Smooth muscle cell (in vitro differentiated cells): ENCODE data around the gene SKIDA1. TPM values are rescaled to one million over a fixed set of nuclear protein-coding genes. Genes with fewer than 3 reads are reported as not detected.

Experiments
- DNase-seq: peaks from one replicate; lab custom pipeline; 2025; ENCODE audit not compliant: unreplicated experiment; lab: John Stamatoyannopoulos, UW
- H2AFZ ChIP-seq: fragments of 200-600 bp; sonication (generic); 2 replicates; pipeline ENCODE4 v1.6.0; 2016; ENCODE audit warnings: antibody characterized with exemption, low read depth, mild to moderate bottlenecking
- H3F3A ChIP-seq: fragments of 200-600 bp; sonication (generic); 2 replicates; pipeline ENCODE4 v1.6.0; 2017; ENCODE audit warnings: antibody characterized with exemption, low read depth
- H3K27ac ChIP-seq: fragments of 200-600 bp; sonication (generic); 2 replicates; pipeline ENCODE4 v1.5.1; 2016; ENCODE audit warnings: low read depth, mild to moderate bottlenecking
- H3K27me3 ChIP-seq: fragments of 200-600 bp; sonication (generic); 2 replicates; pipeline ENCODE4 v1.6.1; 2016; ENCODE audit warnings: low read depth, mild to moderate bottlenecking
- H3K36me3 ChIP-seq: fragments of 200-600 bp; sonication (generic); 2 replicates; pipeline ENCODE4 v1.5.1; 2016; ENCODE audit warnings: low read depth
- H3K4me1 ChIP-seq: fragments of 200-600 bp; sonication (generic); 2 replicates; pipeline ENCODE4 v1.5.1; 2016; ENCODE audit warnings: low read depth
- H3K4me2 ChIP-seq: fragments of 200-600 bp; sonication (generic); 2 replicates; pipeline ENCODE4 v1.6.0; 2016; ENCODE audit warnings: mild to moderate bottlenecking
- H3K4me3 ChIP-seq: fragments of 200-600 bp; sonication (generic); 2 replicates; pipeline ENCODE4 v1.5.1; 2016; ENCODE audit warnings: mild to moderate bottlenecking
- H3K79me2 ChIP-seq: fragments of 200-600 bp; sonication (generic); 2 replicates; pipeline ENCODE4 v1.6.0; 2016; ENCODE audit warnings: low read depth, mild to moderate bottlenecking
- H3K9ac ChIP-seq: fragments of 200-600 bp; sonication (generic); 2 replicates; pipeline ENCODE4 v1.6.0; 2016; ENCODE audit warnings: low read depth
- H3K9me3 ChIP-seq: fragments of 200-600 bp; sonication (generic); replicated peaks from 2 replicates; pipeline ENCODE4 v1.5.1; 2016; ENCODE audit warnings: low read depth
- H4K20me1 ChIP-seq: fragments of 200-600 bp; sonication (generic); 2 replicates; pipeline ENCODE4 v1.6.0; 2016; ENCODE audit warnings: low read depth
- CTCF ChIP-seq: fragments of 200-600 bp; sonication (generic); IDR thresholded peaks from 2 replicates; pipeline ENCODE4 v1.5.1; 2017; ENCODE audit warnings: borderline replicate concordance, mild to moderate bottlenecking, antibody characterized with exemption; ENCODE audit not compliant: insufficient read depth, poor library complexity, severe bottlenecking
- WGBS: methylation state at CpG from one replicate; pipeline ENCODE4 v1.1.7; 2016; ENCODE audit warnings: low lambda C conversion rate; 5-methylcytosine and 5-hydroxymethylcytosine counted together
- polyA plus RNA-seq: library from polyadenylated mRNA; unstranded; fragments of >200 nt; fragmentation: Nextera tagmentation; extraction: Ambion mirVana; gene quantifications from 2 replicates; pipeline ENCODE4 v1.2.1, GENCODE V29; 2016
- total RNA-seq: library from RNA; depleted of rRNA; stranded (reverse); fragments of >200 nt; gene quantifications from 2 replicates; pipeline ENCODE4 v1.2.3, GENCODE V29; 2014

SKIDA1 gene
- total and polyA plus RNA-seq, 2 experiments from 2014 or later = 0.53 to 1.8 TPM

DNA sequence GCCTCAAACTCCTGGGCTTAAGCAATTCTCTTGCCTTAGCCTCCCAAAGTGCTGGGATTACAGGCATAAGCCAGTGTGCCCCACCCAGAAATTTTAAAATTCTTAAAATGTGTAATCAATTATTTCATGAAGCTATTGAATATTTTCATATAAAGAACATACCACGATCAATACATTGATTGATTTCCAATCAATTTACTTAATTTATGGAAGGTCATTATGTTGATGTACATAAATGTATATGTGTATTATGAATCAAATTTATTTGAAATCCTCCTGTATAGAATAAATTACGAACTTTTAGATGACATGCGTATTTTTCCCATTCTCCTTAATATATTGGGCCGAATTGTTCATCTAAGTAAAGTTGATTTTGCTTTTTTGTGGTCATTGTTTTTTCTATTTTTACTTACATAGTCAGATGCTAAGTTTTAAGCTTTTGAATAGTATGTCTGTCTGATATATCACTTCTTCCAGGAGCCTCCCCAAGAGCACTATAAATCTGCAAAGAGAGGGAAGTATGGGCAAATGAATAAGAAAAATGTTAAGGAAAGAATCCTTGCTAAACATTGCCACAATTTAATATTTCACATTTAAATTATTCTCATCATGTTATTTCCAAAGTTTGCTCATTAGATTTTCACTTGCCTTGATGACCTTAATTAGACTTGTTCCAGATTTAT, 35.3 kb downstream of the SKIDA1 start:
- Histone ChIP-seq H3K27ac (no peak overlapping the region), H3K9me3 (no peaks in the 10 kb centered on the region), H3K4me3 (no peak overlapping the region), H3K36me3 (no peaks in the 10 kb centered on the region), H3F3A (peaks cover 4% of the 10 kb centered on the region), H3K4me2 (no peak overlapping the region), H2AFZ (no peak overlapping the region), H3K4me1 (peaks cover 24% of the 10 kb centered on the region), H3K27me3 (no peaks in the 10 kb centered on the region), H3K9ac (no peak overlapping the region), H4K20me1 (no peaks in the 10 kb centered on the region), H3K79me2 (peaks cover 4% of the 10 kb centered on the region)
- 97% methylated on average over 4 of the region's 4 CpGs for WGBS
- no peak for TF ChIP-seq CTCF
- DNase-seq = no peak

GRCh38 chr10:21488957-21489446, 36.5 kb downstream of the SKIDA1 start:
- Histone ChIP-seq H2AFZ (no peak overlapping the region), H3F3A (peaks cover 4% of the 10 kb centered on the region), H3K9me3 (no peaks in the 10 kb centered on the region), H3K27me3 (no peaks in the 10 kb centered on the region), H3K4me2 (no peak overlapping the region), H3K27ac (no peak overlapping the region), H3K9ac (no peak overlapping the region), H3K79me2 (no peaks in the 10 kb centered on the region), H3K4me3 (no peak overlapping the region), H3K4me1 (peaks cover 18% of the 10 kb centered on the region), H3K36me3 (no peaks in the 10 kb centered on the region), H4K20me1 (no peaks in the 10 kb centered on the region)
- no peak for TF ChIP-seq CTCF
- WGBS = 74% methylated on average over 5 of the region's 5 CpGs
- no peak for DNase-seq

DNA sequence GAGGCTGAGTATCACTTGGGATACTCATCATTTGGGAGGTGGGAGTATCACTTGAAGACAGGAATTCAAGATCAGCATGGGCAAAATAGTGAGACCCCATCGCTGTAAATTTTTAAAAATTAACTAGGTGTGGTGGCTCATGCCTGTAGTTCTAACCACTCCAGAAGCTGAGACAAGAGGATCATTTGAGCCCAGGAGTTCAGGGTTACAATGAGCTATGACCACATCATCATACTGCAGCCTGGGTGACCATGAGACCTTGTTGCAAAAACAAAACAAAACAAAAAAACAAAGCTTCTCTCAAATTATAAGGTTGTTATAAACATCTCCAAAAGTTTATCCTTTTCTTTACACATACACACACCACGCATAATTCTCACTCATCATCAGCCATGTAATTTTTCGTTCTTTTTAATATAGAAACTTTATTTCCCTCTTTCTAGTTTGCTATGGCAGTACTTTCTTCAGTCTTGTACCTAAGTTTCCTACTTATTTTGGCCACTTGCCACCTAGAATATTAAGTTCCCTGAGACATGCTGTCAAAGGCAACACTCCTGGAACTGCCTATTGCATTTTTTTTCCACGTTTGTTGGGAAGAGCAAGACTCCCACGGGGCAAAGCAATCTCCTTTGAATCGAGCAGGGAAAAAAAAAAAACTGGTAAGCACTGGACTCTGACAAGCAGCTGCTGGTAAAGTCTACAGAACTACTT, 37.1 kb downstream of the SKIDA1 start:
- TF ChIP-seq CTCF = no peak
- no peaks in the 10 kb centered on the region for H3K79me2 ChIP-seq
- no peaks in the 10 kb centered on the region for H3K27me3 ChIP-seq
- no peak overlapping the region for H3K4me3 ChIP-seq
- H3K9ac ChIP-seq = no peak overlapping the region
- no peaks in the 10 kb centered on the region for H4K20me1 ChIP-seq
- peaks cover 14% of the 10 kb centered on the region for H3K4me1 ChIP-seq
- H3K9me3 ChIP-seq = no peaks in the 10 kb centered on the region
- no peak overlapping the region for H3K27ac ChIP-seq
- H3K36me3 ChIP-seq = no peaks in the 10 kb centered on the region
- H3F3A ChIP-seq = peaks cover 4% of the 10 kb centered on the region
- DNase-seq = no peak
- no peak overlapping the region for H3K4me2 ChIP-seq
- 54% methylated on average over 6 of the region's 6 CpGs for WGBS
- no peak overlapping the region for H2AFZ ChIP-seq
